ENCODE results near the gene RHEX.

- TF ChIP-seq CTCF (IDR thresholded peaks at IDR 0.05), result no peak
- no peak for TF ChIP-seq POLR2A (IDR thresholded peaks at IDR 0.05)
Observed at GRCh38 chr1:206011057-206011456, 41.9 kb upstream of the RHEX start.

All from heart left ventricle (tissue), 13 donors.